Measurements from ENCODE around the gene ABCD2.

Gene ABCD2

GRCh38 chr12:39638840-39639239, 19.2 kb upstream of the ABCD2 start:
- H3K4me3 ChIP-seq (ENCODE audit: severe bottlenecking): no peak overlapping the region
- H3K36me3 ChIP-seq (ENCODE audit: low read depth): no peaks in the 10 kb centered on the region

GRCh38 chr12:39638178-39638577, 18.6 kb upstream of the ABCD2 start:
- Histone ChIP-seq H3K27me3 (ENCODE audit: insufficient read depth, poor library complexity, severe bottlenecking) (no peaks in the 10 kb centered on the region), H3K36me3 (ENCODE audit: low read depth) (no peaks in the 10 kb centered on the region), H3K4me1 (ENCODE audit: insufficient read depth, poor library complexity, severe bottlenecking) (no peaks in the 10 kb centered on the region), H3K9me3 (ENCODE audit: severe bottlenecking) (peaks cover 4% of the 10 kb centered on the region), H3K4me3 (ENCODE audit: severe bottlenecking) (no peak overlapping the region), H3K27ac (ENCODE audit: poor library complexity, severe bottlenecking) (no peak overlapping the region)
- ATAC-seq (ENCODE audit: low read depth): no peak
- DNase-seq (ENCODE audit: low spot score): no peak
- no peak for TF ChIP-seq CTCF (IDR thresholded peaks at IDR 0.05; ENCODE audit: poor library complexity, severe bottlenecking)

More at GRCh38 chr12:39638840-39639239, 19.2 kb upstream of the ABCD2 start:
- no peaks in the 10 kb centered on the region for H3K4me1 ChIP-seq (ENCODE audit: insufficient read depth, poor library complexity, severe bottlenecking)
- no peak for DNase-seq (ENCODE audit: low spot score)
- no peak overlapping the region for H3K27ac ChIP-seq (ENCODE audit: poor library complexity, severe bottlenecking)
- ATAC-seq (ENCODE audit: low read depth): no peak
- no peaks in the 10 kb centered on the region for H3K27me3 ChIP-seq (ENCODE audit: insufficient read depth, poor library complexity, severe bottlenecking)
- TF ChIP-seq CTCF (IDR thresholded peaks at IDR 0.05; ENCODE audit: poor library complexity, severe bottlenecking): no peak
- peaks cover 4% of the 10 kb centered on the region for H3K9me3 ChIP-seq (ENCODE audit: severe bottlenecking)

- no peak overlapping the region for H3K27ac ChIP-seq (ENCODE audit: poor library complexity, severe bottlenecking)
These were observed 13.1 kb upstream of the ABCD2 start for GRCh38 chr12:39632670-39633069.

GRCh38 chr12:39628836-39629235, 9.2 kb upstream of the ABCD2 start:
- TF ChIP-seq CTCF (IDR thresholded peaks at IDR 0.05; ENCODE audit: poor library complexity, severe bottlenecking): no peak
- no peaks in the 10 kb centered on the region for H3K9me3 ChIP-seq (ENCODE audit: severe bottlenecking)
- no peak overlapping the region for H3K27ac ChIP-seq (ENCODE audit: poor library complexity, severe bottlenecking)
- ATAC-seq (ENCODE audit: low read depth): no peak
- H3K4me1 ChIP-seq (ENCODE audit: insufficient read depth, poor library complexity, severe bottlenecking): no peaks in the 10 kb centered on the region
- no peak for DNase-seq (ENCODE audit: low spot score)
- no peaks in the 10 kb centered on the region for H3K27me3 ChIP-seq (ENCODE audit: insufficient read depth, poor library complexity, severe bottlenecking)
- H3K4me3 ChIP-seq (ENCODE audit: severe bottlenecking): no peak overlapping the region
- no peaks in the 10 kb centered on the region for H3K36me3 ChIP-seq (ENCODE audit: low read depth)

More at GRCh38 chr12:39632670-39633069, 13.1 kb upstream of the ABCD2 start:
- ATAC-seq (ENCODE audit: low read depth) (no peak), DNase-seq (ENCODE audit: low spot score) (no peak)
- no peaks in the 10 kb centered on the region for H3K9me3 ChIP-seq (ENCODE audit: severe bottlenecking)
- no peak overlapping the region for H3K4me3 ChIP-seq (ENCODE audit: severe bottlenecking)
- TF ChIP-seq CTCF (IDR thresholded peaks at IDR 0.05; ENCODE audit: poor library complexity, severe bottlenecking): no peak
- no peaks in the 10 kb centered on the region for H3K36me3 ChIP-seq (ENCODE audit: low read depth)
- no peaks in the 10 kb centered on the region for H3K27me3 ChIP-seq (ENCODE audit: insufficient read depth, poor library complexity, severe bottlenecking)
- H3K4me1 ChIP-seq (ENCODE audit: insufficient read depth, poor library complexity, severe bottlenecking): no peaks in the 10 kb centered on the region

- H3K9me3 ChIP-seq (ENCODE audit: severe bottlenecking): no peaks in the 10 kb centered on the region
- H3K27ac ChIP-seq (ENCODE audit: poor library complexity, severe bottlenecking): no peak overlapping the region
- H3K36me3 ChIP-seq (ENCODE audit: low read depth): no peaks in the 10 kb centered on the region
- DNase-seq (ENCODE audit: low spot score) (no peak), ATAC-seq (ENCODE audit: low read depth) (no peak)
- H3K4me1 ChIP-seq (ENCODE audit: insufficient read depth, poor library complexity, severe bottlenecking): no peaks in the 10 kb centered on the region
- no peak for TF ChIP-seq CTCF (IDR thresholded peaks at IDR 0.05; ENCODE audit: poor library complexity, severe bottlenecking)
- no peak overlapping the region for H3K4me3 ChIP-seq (ENCODE audit: severe bottlenecking)
- H3K27me3 ChIP-seq (ENCODE audit: insufficient read depth, poor library complexity, severe bottlenecking): no peaks in the 10 kb centered on the region
These were observed 8.3 kb upstream of the ABCD2 start for GRCh38 chr12:39627914-39628313.
